Fibroblast of lung (primary cell): ENCODE results near the gene GNL1.

ENCODE experiments used
- CTCF ChIP-seq, 2 donors: IDR thresholded peaks in 1 of 2; conservative IDR thresholded peaks in 1 of 2; 1 replicate in 1 of 2; 2 replicates in 1 of 2; pipeline ENCODE4 v1.5.1; 2011 to 2012; ENCODE audit warnings: low read length in 2 of 2, control low read depth in 1 of 2, inconsistent platforms in 1 of 2, low read depth in 1 of 2, mild to moderate bottlenecking in 1 of 2
- EZH2 ChIP-seq: IDR thresholded peaks from 2 replicates; pipeline ENCODE4 v1.5.1; 2012; ENCODE audit warnings: low read length, control low read depth, mild to moderate bottlenecking; ENCODE audit errors: missing control alignments

GRCh38 chr6:30591008-30591407, 34.7 kb upstream of the GNL1 start:
- no peak for TF ChIP-seq CTCF (conservative IDR thresholded peaks at IDR 0.05 in 1 of 2, IDR thresholded peaks at IDR 0.05 in 1 of 2; ENCODE audit: low read depth in 1 of 2, low read length in 2 of 2)
- TF ChIP-seq EZH2: no peak
